Measurements from ENCODE around the gene SLC15A1.

- TF ChIP-seq CTCF (IDR thresholded peaks at IDR 0.05; ENCODE audit: poor library complexity) = peak; percentile 96
- no peak for TF ChIP-seq EZH2 (IDR thresholded peaks at IDR 0.05; ENCODE audit: borderline replicate concordance)
- TF ChIP-seq EZH2phosphoT487 (IDR thresholded peaks at IDR 0.05; ENCODE audit: low read depth, severe bottlenecking, unreplicated experiment) = no peak
Observed at GRCh38 chr13:98672947-98673613, 79.4 kb downstream of the SLC15A1 start.

Measured in hepatocyte (in vitro differentiated cells).